DND-41 (cell line): ENCODE measurements around the gene PRKCA.

Experiments used
- ATAC-seq: fragments of 200-7000 bp; cut with Tn5 transposase; 3 replicates; pipeline ENCODE4 v1.9.1; 2021; ENCODE audit warnings: low read depth; ENCODE audit not compliant: insufficient read depth
- DNase-seq: peaks from one replicate; pipeline ENCODE4 v3.0.0-alpha.2; 2020
- H2AFZ ChIP-seq: 2 replicates; pipeline ENCODE4 v1.6.0; 2012; ENCODE audit warnings: low read depth, low read length
- H3K27ac ChIP-seq: 2 replicates; pipeline ENCODE4 v1.5.1; 2012; ENCODE audit warnings: low read length, inconsistent platforms
- H3K27me3 ChIP-seq: fragments of 200-600 bp; sonication (generic); 2 replicates; pipeline ENCODE4 v1.6.0; 2012; ENCODE audit warnings: low read length, mild to moderate bottlenecking, inconsistent platforms; ENCODE audit not compliant: insufficient read depth, poor library complexity
- H3K36me3 ChIP-seq: 2 replicates; pipeline ENCODE4 v1.5.1; 2012; ENCODE audit warnings: low read length, inconsistent platforms; ENCODE audit not compliant: insufficient read depth
- H3K4me1 ChIP-seq: 2 replicates; pipeline ENCODE4 v1.5.1; 2012; ENCODE audit warnings: mild to moderate bottlenecking, low read length; ENCODE audit not compliant: insufficient read depth
- H3K4me2 ChIP-seq: 2 replicates; pipeline ENCODE4 v1.6.0; 2012; ENCODE audit warnings: mild to moderate bottlenecking, moderate library complexity, low read length, inconsistent platforms; ENCODE audit not compliant: insufficient read depth
- H3K4me3 ChIP-seq, 2 experiments: fragments of 200-600 bp in 1 of 2; shearing (Covaris generic) in 1 of 2; 2 replicates each; pipeline ENCODE4 v1.5.1; 2012 to 2016; ENCODE audit warnings: inconsistent platforms in 2 of 2, low read length in 2 of 2, mild to moderate bottlenecking in 2 of 2, low read depth in 1 of 2, moderate library complexity in 1 of 2
- H3K79me2 ChIP-seq: 2 replicates; pipeline ENCODE4 v1.6.0; 2012; ENCODE audit warnings: low read length, inconsistent platforms; ENCODE audit not compliant: insufficient read depth
- H3K9ac ChIP-seq: 2 replicates; pipeline ENCODE4 v1.6.0; 2012; ENCODE audit warnings: low read depth, mild to moderate bottlenecking, inconsistent platforms, low read length, moderate library complexity
- H3K9me3 ChIP-seq: 2 replicates; pipeline ENCODE4 v1.5.1; 2012; ENCODE audit warnings: low read length, moderate library complexity, mild to moderate bottlenecking, inconsistent platforms; ENCODE audit not compliant: insufficient read depth, severe bottlenecking
- H4K20me1 ChIP-seq: 2 replicates; pipeline ENCODE4 v1.6.0; 2012; ENCODE audit warnings: low read length; ENCODE audit not compliant: insufficient read depth
- EZH2 ChIP-seq: IDR thresholded peaks from 3 replicates; pipeline ENCODE4 v1.6.1; 2012; ENCODE audit warnings: borderline replicate concordance, low read depth, mild to moderate bottlenecking, moderate library complexity, low read length, inconsistent platforms; ENCODE audit not compliant: severe bottlenecking
- TF ChIP-seq, protein P1 (sequence below): IDR thresholded peaks from 2 replicates; pipeline ENCODE4 v1.5.1; 2012; ENCODE audit warnings: borderline replicate concordance, low read length, moderate library complexity, mild to moderate bottlenecking; ENCODE audit not compliant: poor library complexity, severe bottlenecking; ENCODE audit errors: extremely low read depth

Gene PRKCA

DNA sequence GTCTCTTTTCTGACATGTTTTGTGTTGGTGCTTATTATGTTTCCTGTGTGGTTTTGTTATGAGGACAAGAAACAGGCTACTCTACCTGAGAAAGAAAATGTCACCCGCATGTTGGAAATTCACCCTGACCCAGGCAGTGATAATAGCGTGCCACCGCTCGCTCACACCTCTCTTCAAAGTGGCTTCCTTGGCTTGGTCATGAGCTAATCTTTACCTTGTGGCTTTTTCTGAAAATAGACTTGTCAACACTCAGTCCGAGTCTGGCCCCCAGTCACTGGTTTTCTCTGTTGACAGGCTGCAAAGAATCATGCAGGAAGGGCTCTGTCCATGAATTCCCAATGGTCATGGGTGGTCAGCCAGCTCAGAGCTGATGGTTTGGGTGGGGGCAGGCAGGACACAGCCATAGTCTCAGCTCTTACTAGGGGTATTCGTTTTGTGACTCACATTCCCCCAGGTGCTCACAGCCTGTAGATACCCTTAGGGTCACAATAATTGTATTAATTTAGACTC, 411.2 kb downstream of the PRKCA start:
- Histone ChIP-seq H3K79me2 (no peaks in the 10 kb centered on the region), H3K4me1 (peaks cover 38% of the 10 kb centered on the region), H4K20me1 (no peaks in the 10 kb centered on the region), H3K36me3 (0 out of 2 replicates have a peak, but pooled peaks cover 3% of the 10 kb centered on the region), H3K27ac (no peak overlapping the region), H3K4me2 (no peak overlapping the region), H3K9ac (no peak overlapping the region), H3K4me3 (no peak overlapping the region), H2AFZ (no peak overlapping the region), H3K27me3 (no peaks in the 10 kb centered on the region), H3K9me3 (no peaks in the 10 kb centered on the region)
- ATAC-seq (no peak), DNase-seq (no peak)
- TF ChIP-seq, protein P1, sequence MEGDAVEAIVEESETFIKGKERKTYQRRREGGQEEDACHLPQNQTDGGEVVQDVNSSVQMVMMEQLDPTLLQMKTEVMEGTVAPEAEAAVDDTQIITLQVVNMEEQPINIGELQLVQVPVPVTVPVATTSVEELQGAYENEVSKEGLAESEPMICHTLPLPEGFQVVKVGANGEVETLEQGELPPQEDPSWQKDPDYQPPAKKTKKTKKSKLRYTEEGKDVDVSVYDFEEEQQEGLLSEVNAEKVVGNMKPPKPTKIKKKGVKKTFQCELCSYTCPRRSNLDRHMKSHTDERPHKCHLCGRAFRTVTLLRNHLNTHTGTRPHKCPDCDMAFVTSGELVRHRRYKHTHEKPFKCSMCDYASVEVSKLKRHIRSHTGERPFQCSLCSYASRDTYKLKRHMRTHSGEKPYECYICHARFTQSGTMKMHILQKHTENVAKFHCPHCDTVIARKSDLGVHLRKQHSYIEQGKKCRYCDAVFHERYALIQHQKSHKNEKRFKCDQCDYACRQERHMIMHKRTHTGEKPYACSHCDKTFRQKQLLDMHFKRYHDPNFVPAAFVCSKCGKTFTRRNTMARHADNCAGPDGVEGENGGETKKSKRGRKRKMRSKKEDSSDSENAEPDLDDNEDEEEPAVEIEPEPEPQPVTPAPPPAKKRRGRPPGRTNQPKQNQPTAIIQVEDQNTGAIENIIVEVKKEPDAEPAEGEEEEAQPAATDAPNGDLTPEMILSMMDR, result no peak
- TF ChIP-seq EZH2, result no peak

DNA sequence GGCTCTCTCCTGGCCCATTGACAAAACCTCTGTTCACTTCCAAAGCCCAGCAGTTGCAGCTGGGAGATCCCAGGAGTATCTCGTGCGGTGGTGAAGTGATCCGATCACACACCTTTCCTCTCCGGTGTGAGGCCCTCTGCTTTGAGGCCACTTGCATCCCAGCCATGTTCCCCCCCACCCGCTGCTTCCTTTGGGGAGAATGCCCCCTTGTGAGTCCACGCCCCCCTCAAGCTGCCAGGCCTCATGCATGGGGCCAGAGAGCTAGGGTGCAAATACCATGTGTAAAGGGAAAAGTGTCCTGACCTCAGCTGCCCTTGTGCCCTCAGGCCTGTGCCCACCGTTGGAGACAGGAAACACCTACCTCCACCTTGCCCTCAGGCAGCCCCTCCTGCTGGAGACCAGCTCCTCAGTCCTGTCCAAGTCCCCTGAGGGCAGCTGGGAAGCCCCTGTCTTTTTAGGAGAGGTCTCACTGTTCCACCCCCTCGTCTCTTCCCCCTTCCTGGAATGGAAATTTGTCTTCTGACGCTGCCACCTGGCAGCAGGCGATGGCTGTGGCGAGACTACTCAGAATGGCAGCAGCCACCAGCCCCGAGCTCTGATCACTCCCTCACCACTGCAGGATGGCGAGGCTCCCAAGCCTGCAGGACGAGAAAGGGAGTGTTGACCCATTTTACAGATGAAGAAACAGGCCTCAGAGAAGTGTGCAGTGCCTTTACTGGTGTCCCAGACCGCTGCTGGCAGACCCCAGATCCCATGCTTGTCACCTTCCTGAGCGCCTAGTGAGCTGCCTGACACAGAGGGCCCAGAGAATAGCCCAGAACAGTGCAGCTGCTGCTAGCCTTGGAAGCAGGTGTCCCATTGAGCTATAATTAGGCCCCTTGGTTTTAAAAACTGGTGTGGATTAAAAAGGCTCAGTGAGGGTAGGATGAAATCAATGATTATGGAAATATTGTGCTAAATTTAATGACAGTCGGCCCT, 411.9 kb downstream of the PRKCA start:
- Histone ChIP-seq H3K4me1 (peaks cover 38% of the 10 kb centered on the region), H3K79me2 (no peaks in the 10 kb centered on the region), H3K9me3 (no peaks in the 10 kb centered on the region), H3K27ac (no peak overlapping the region), H3K9ac (no peak overlapping the region), H3K4me2 (no peak overlapping the region), H3K36me3 (0 out of 2 replicates have a peak, but pooled peaks cover 3% of the 10 kb centered on the region), H3K27me3 (no peaks in the 10 kb centered on the region), H2AFZ (no peak overlapping the region), H4K20me1 (no peaks in the 10 kb centered on the region), H3K4me3 (no peak overlapping the region)
- no peak for DNase-seq
- no peak for ATAC-seq
- no peak for TF ChIP-seq EZH2
- TF ChIP-seq, protein P1, result no peak

DNA sequence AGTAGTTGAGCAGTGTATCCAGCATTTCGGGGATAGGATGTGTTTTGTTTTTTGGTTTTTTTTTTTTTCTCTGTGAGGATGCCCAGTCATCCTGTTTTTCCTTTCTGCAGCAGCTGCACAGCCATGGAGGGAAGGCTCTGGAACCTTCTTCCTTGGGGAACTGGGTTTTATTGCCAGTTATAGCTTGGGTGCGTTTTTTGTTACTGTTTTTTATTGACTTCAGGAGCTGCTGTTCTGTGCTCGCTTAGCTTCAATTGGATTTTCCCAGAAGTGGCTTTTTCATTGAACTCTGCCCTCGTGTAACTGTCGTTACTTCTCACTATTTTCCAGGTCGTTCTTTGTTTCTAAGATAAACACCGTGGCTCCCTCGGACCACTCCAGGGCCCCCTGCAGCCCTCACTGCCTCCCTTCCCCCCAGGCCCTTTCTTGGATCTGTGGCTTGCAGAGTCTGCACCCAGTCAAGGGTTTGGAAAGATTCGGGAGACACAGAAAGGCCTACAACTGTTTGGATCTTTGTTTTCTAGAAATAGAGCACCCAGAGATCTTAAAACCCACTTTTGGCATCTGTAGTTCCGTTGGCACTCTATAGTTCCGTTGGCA, 412.8 kb downstream of the PRKCA start:
- Histone ChIP-seq H3K27ac (no peak overlapping the region), H3K36me3 (0 out of 2 replicates have a peak, but pooled peaks cover 3% of the 10 kb centered on the region), H4K20me1 (no peaks in the 10 kb centered on the region), H3K79me2 (no peaks in the 10 kb centered on the region), H3K9me3 (no peaks in the 10 kb centered on the region), H3K9ac (no peak overlapping the region), H3K4me1 (peaks cover 36% of the 10 kb centered on the region), H3K27me3 (no peaks in the 10 kb centered on the region), H3K4me2 (no peak overlapping the region), H3K4me3 (no peak overlapping the region), H2AFZ (no peak overlapping the region)
- DNase-seq, result no peak
- ATAC-seq, result no peak
- no peak for TF ChIP-seq EZH2
- TF ChIP-seq, protein P1, result no peak
